ENCODE results near the gene TEX35. TPM values are rescaled to one million over a fixed set of nuclear protein-coding genes. Genes with fewer than 3 reads are reported as not detected.
A peak's percentile ranks its signal among the peaks of the same experiment; 100 is the strongest.
"Not testable (repeated sequence)": the region's sequence is repeated elsewhere in the genome, so short reads cannot be mapped to it uniquely, and the experiment has no call there.

Gene TEX35
- total RNA-seq, 3 donors from 2014 or later, result not detected

GRCh38 chr1:178500936-178501554 lies 11.9 kb upstream of the TEX35 start:
- Mint-ChIP-seq H3K4me3 (no peak overlapping the region), H3K36me3 (ENCODE audit: insufficient read depth) (no peaks in the 10 kb centered on the region), H3K4me1 (ENCODE audit: low read depth) (no peaks in the 10 kb centered on the region), H3K9me3 (no peaks in the 10 kb centered on the region), H3K27me3 (ENCODE audit: low read depth) (peaks cover 15% of the 10 kb centered on the region)
- DNase-seq (no peak), ATAC-seq (no peak)

- Mint-ChIP-seq H3K4me1 (ENCODE audit: low read depth) (no peaks in the 10 kb centered on the region), H3K27me3 (ENCODE audit: low read depth) (peaks cover 15% of the 10 kb centered on the region), H3K4me3 (no peak overlapping the region), H3K36me3 (ENCODE audit: insufficient read depth) (no peaks in the 10 kb centered on the region), H3K9me3 (no peaks in the 10 kb centered on the region)
- ATAC-seq (peak; percentile 63 to 67), DNase-seq (peak; percentile 21)
Measured at GRCh38 chr1:178501705-178502329, 11.1 kb upstream of the TEX35 start.

GRCh38 chr1:178502330-178502714 lies 10.6 kb upstream of the TEX35 start:
- no peak for DNase-seq
- no peak overlapping the region for H3K4me3 Mint-ChIP-seq
- peaks cover 15% of the 10 kb centered on the region for H3K27me3 Mint-ChIP-seq (ENCODE audit: low read depth)
- no peak for ATAC-seq
- no peaks in the 10 kb centered on the region for H3K4me1 Mint-ChIP-seq (ENCODE audit: low read depth)
- no peaks in the 10 kb centered on the region for H3K36me3 Mint-ChIP-seq (ENCODE audit: insufficient read depth)
- no peaks in the 10 kb centered on the region for H3K9me3 Mint-ChIP-seq

DNA sequence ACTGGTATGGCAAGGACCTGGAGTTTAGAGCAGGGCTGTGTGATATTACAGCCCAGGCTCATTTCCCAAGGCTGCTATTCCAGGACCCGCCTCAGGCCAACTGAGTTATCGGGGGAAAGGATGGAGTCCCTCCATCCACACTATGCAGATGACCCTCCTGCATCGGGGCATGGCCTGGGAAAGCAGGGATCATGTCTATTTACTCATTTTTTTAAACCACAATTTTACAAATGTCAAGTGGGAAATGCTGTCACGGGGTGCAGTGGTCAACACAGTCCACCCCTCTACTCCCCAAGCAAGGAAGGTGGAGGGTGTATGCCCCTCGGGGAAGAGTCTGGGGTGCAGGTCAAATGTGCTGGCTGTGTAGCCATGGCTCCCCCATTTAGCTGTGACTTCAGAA lies 10.1 kb upstream of the TEX35 start:
- Mint-ChIP-seq H3K4me1 (ENCODE audit: low read depth) (no peaks in the 10 kb centered on the region), H3K4me3 (no peak overlapping the region), H3K36me3 (ENCODE audit: insufficient read depth) (no peaks in the 10 kb centered on the region), H3K9me3 (no peaks in the 10 kb centered on the region), H3K27me3 (ENCODE audit: low read depth) (peaks cover 15% of the 10 kb centered on the region)
- DNase-seq (no peak), ATAC-seq (no peak)

DNA sequence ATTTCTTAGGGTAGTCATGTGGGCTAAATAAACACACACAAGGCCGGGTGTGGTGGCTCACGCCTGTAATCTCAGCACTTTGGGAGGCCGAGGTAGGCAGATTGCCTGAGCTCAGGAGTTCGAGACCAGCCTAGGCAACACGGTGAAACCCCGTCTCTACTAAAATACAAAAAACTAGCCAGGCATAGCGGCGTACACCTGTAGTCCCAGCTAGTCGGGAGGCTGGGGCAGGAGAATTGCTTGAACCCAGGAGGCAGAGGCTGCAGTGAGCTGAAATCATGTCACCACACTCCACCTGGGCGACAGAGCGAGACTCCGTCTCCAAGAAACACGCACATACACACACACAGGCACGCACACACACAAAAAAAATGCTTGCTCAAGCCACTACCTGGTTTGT lies 9.6 kb upstream of the TEX35 start:
- ATAC-seq; H3K4me3 Mint-ChIP-seq; H3K36me3 Mint-ChIP-seq (ENCODE audit: insufficient read depth); H3K4me1 Mint-ChIP-seq (ENCODE audit: low read depth); DNase-seq; H3K9me3 Mint-ChIP-seq: not testable (repeated sequence)
- peaks cover 15% of the 10 kb centered on the region for H3K27me3 Mint-ChIP-seq (ENCODE audit: low read depth)

GRCh38 chr1:178503849-178504248 lies 9.1 kb upstream of the TEX35 start:
- H3K4me1 Mint-ChIP-seq (ENCODE audit: low read depth), result no peaks in the 10 kb centered on the region
- no peak for ATAC-seq
- no peaks in the 10 kb centered on the region for H3K9me3 Mint-ChIP-seq
- no peak overlapping the region for H3K4me3 Mint-ChIP-seq
- peaks cover 15% of the 10 kb centered on the region for H3K27me3 Mint-ChIP-seq (ENCODE audit: low read depth)
- no peaks in the 10 kb centered on the region for H3K36me3 Mint-ChIP-seq (ENCODE audit: insufficient read depth)
- DNase-seq, result no peak

DNA sequence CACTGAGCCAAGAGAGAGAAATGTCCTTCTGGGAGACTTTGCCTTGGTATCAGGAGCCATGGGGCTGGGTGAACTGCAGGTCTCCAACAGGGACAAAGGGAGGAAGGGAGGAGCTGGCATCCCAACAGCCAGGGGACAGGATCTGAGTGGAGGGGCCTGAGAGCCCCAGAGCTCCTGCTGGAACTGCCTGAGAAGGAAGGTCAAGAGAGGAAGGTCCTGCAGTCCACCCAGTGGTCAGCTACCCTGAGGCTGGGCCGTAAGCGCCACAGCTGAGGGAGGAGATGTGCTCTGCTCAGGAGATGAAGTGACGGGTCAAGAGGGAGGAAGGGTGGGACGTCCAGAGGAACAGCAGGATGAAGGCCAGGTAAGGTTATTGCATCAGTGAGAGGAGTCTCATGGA lies 8.6 kb upstream of the TEX35 start:
- Mint-ChIP-seq H3K4me3 (no peak overlapping the region), H3K9me3 (no peaks in the 10 kb centered on the region), H3K27me3 (ENCODE audit: low read depth) (peaks cover 15% of the 10 kb centered on the region), H3K4me1 (ENCODE audit: low read depth) (no peaks in the 10 kb centered on the region), H3K36me3 (ENCODE audit: insufficient read depth) (no peaks in the 10 kb centered on the region)
- ATAC-seq (no peak), DNase-seq (no peak)

DNA sequence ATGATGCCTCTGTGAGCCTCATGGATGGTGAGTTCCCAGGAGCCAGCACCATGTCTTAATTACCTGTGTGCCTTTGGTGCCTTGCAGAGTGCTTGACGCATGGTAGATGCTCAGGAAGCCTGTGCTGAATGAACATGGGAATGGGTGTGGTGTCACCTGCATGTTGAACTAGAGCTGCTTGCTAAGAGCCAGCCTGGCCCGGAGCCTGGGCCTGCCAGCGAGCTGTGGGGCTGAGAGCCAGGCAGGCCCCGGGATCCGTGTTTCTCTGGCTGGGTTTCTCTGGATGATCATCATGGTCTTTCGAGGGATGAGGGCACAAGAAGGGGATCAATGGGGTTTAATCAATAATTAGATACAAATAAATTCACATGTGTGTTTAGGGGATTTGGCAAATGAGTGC lies 6.7 kb upstream of the TEX35 start:
- Mint-ChIP-seq H3K4me1 (ENCODE audit: low read depth) (no peaks in the 10 kb centered on the region), H3K36me3 (ENCODE audit: insufficient read depth) (no peaks in the 10 kb centered on the region), H3K9me3 (no peaks in the 10 kb centered on the region), H3K4me3 (no peak overlapping the region), H3K27me3 (ENCODE audit: low read depth) (peaks cover 15% of the 10 kb centered on the region)
- no peak for DNase-seq
- ATAC-seq, result no peak

- H3K4me3 Mint-ChIP-seq, result no peak overlapping the region
- no peaks in the 10 kb centered on the region for H3K9me3 Mint-ChIP-seq
- DNase-seq, result no peak
- no peak for ATAC-seq
- H3K36me3 Mint-ChIP-seq (ENCODE audit: insufficient read depth), result no peaks in the 10 kb centered on the region
- H3K27me3 Mint-ChIP-seq (ENCODE audit: low read depth), result peaks cover 15% of the 10 kb centered on the region
- H3K4me1 Mint-ChIP-seq (ENCODE audit: low read depth), result no peaks in the 10 kb centered on the region
Measured at GRCh38 chr1:178506669-178507068, 6.2 kb upstream of the TEX35 start.

DNA sequence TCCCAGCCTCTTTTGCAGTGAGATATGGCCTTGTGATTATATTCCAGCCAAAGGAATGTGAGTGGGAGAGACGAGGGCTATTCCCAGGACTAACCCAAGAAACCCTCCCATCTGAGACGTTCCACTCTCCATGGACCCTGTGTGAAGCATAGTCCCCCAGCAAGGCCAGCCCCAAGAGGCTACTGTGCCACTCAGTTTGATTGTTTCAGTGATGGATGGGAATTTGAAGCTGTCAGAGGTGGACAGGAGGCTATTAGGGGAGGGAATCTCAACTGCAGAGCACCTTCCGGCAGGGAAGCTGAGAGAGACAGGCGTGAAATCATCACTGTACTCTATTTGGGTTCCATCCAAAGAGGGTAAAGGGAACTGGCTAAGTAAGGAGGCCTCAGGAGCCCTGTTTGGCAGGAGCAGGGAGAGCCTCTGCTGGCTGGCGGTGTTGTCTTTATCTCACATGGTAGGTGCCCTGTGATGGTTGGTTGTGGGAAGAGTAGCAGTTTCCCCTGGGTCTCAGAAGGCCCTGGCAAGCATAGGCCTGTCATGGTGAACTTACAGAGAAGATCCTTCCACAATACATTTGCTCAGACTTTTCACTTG lies 3.4 kb upstream of the TEX35 start:
- Mint-ChIP-seq H3K36me3 (ENCODE audit: insufficient read depth) (no peaks in the 10 kb centered on the region), H3K4me3 (no peak overlapping the region), H3K27me3 (ENCODE audit: low read depth) (peaks cover under 1% of the 10 kb centered on the region), H3K9me3 (no peaks in the 10 kb centered on the region), H3K4me1 (ENCODE audit: low read depth) (no peaks in the 10 kb centered on the region)
- DNase-seq (no peak), ATAC-seq (no peak)

DNA sequence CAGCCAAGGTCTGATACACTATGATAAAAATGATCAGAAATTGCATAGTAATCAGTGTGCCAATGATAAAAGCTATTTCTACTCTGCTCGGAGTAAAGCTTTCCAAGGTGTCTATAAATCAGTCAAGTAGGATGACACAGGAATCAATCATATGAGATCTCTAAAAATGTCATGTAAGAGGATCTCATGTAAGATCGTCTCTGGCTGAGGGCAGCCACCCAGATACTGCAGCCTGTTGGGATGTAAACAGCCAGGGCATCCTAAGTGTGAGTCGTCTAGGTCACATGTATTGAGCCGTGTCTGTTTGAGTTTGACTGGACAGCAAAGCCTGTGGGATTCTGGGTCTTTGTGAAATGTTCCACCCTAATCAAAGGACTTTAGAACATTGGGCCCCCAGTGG lies 2.8 kb upstream of the TEX35 start:
- Mint-ChIP-seq H3K4me3 (no peak overlapping the region), H3K36me3 (ENCODE audit: insufficient read depth) (no peaks in the 10 kb centered on the region), H3K4me1 (ENCODE audit: low read depth) (no peaks in the 10 kb centered on the region), H3K27me3 (ENCODE audit: low read depth) (no peaks in the 10 kb centered on the region), H3K9me3 (no peaks in the 10 kb centered on the region)
- DNase-seq (no peak), ATAC-seq (no peak)

GRCh38 chr1:178513278-178513983 lies 522 bp downstream of the TEX35 start:
- no peaks in the 10 kb centered on the region for H3K36me3 Mint-ChIP-seq (ENCODE audit: insufficient read depth)
- DNase-seq, result no peak
- no peaks in the 10 kb centered on the region for H3K9me3 Mint-ChIP-seq
- ATAC-seq, result no peak
- H3K4me1 Mint-ChIP-seq (ENCODE audit: low read depth), result no peaks in the 10 kb centered on the region
- no peaks in the 10 kb centered on the region for H3K27me3 Mint-ChIP-seq (ENCODE audit: low read depth)
- no peak overlapping the region for H3K4me3 Mint-ChIP-seq

- DNase-seq, result no peak
- no peak for ATAC-seq
- no peaks in the 10 kb centered on the region for H3K9me3 Mint-ChIP-seq
- no peaks in the 10 kb centered on the region for H3K36me3 Mint-ChIP-seq (ENCODE audit: insufficient read depth)
- H3K4me3 Mint-ChIP-seq, result no peak overlapping the region
- H3K4me1 Mint-ChIP-seq (ENCODE audit: low read depth), result no peaks in the 10 kb centered on the region
- H3K27me3 Mint-ChIP-seq (ENCODE audit: low read depth), result no peaks in the 10 kb centered on the region
Measured at GRCh38 chr1:178516110-178516509, 3.2 kb downstream of the TEX35 start.

DNA sequence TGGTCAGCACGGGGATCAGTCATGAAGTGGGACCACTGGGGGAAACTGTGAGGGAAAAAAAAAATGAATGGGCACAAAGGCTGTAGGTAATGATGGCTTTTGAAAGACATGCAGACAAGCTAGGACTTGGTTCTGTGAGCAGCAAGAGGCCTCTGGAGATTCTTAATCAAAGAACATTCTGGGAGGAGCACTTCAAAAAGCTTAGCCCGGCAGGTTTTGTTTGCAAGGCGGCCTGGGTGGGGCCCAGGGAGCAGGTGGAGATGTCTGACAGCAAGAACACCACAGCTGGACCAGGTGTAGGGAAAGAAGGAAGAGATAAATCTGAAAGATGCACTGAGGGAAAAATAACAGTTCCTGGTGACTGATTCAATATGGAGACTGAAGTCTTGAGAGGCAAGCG lies 6.0 kb downstream of the TEX35 start:
- Mint-ChIP-seq H3K27me3 (ENCODE audit: low read depth) (no peaks in the 10 kb centered on the region), H3K4me1 (ENCODE audit: low read depth) (no peaks in the 10 kb centered on the region), H3K4me3 (no peak overlapping the region), H3K9me3 (no peaks in the 10 kb centered on the region), H3K36me3 (ENCODE audit: insufficient read depth) (no peaks in the 10 kb centered on the region)
- no peak for ATAC-seq
- no peak for DNase-seq

GRCh38 chr1:178520803-178521202 lies 7.9 kb downstream of the TEX35 start:
- DNase-seq, result no peak
- Mint-ChIP-seq H3K4me1 (ENCODE audit: low read depth) (no peaks in the 10 kb centered on the region), H3K27me3 (ENCODE audit: low read depth) (no peaks in the 10 kb centered on the region), H3K4me3 (no peak overlapping the region), H3K9me3 (no peaks in the 10 kb centered on the region), H3K36me3 (ENCODE audit: insufficient read depth) (no peaks in the 10 kb centered on the region)
- peak in 1 of 2 donors; percentile 23 for ATAC-seq

All from activated T-cell treated with anti-CD3 and anti-CD28 coated beads, Interleukin-2, amount 50 U/mL, for 4 hours (primary cell).